Osteoblast (primary cell): ENCODE results near the gene STX3. TPM values are rescaled to one million over a fixed set of nuclear protein-coding genes. Genes with fewer than 3 reads are reported as not detected.

ENCODE experiments used
- DNase-seq: peaks from one replicate; pipeline ENCODE4 v3.0.0; 2011; ENCODE audit warnings: low spot score, mixed read lengths; ENCODE audit not compliant: insufficient read length; ENCODE audit errors: missing footprints
- H2AFZ ChIP-seq: 2 replicates; pipeline ENCODE4 v1.6.0; 2011; ENCODE audit warnings: mild to moderate bottlenecking, low read length
- H3K27ac ChIP-seq: 2 replicates; pipeline ENCODE4 v1.5.1; 2011; ENCODE audit warnings: mild to moderate bottlenecking, low read depth, low read length, moderate library complexity
- H3K27me3 ChIP-seq: 2 replicates; pipeline ENCODE4 v1.6.0; 2012; ENCODE audit warnings: mild to moderate bottlenecking, control low read depth, inconsistent platforms, low read length, moderate library complexity; ENCODE audit not compliant: insufficient read depth
- H3K36me3 ChIP-seq: 2 replicates; pipeline ENCODE4 v1.5.1; 2011; ENCODE audit warnings: mild to moderate bottlenecking, low read length, control low read depth, moderate library complexity; ENCODE audit not compliant: insufficient read depth
- H3K4me1 ChIP-seq: 2 replicates; pipeline ENCODE4 v1.5.1; 2011; ENCODE audit warnings: mild to moderate bottlenecking, low read length, control low read depth, moderate library complexity; ENCODE audit not compliant: insufficient read depth
- H3K4me2 ChIP-seq: 2 replicates; pipeline ENCODE4 v1.6.0; 2011; ENCODE audit warnings: mild to moderate bottlenecking, low read length; ENCODE audit not compliant: insufficient read depth
- H3K4me3 ChIP-seq: fragments of 200-600 bp; sonication (generic); 3 replicates; pipeline ENCODE4 v1.5.1; 2012; ENCODE audit warnings: mild to moderate bottlenecking, low read length, inconsistent platforms; ENCODE audit not compliant: insufficient read depth
- H3K79me2 ChIP-seq: 2 replicates; pipeline ENCODE4 v1.6.0; 2012; ENCODE audit warnings: mild to moderate bottlenecking, low read length, control low read depth, inconsistent platforms; ENCODE audit not compliant: insufficient read depth
- H3K9me3 ChIP-seq: 2 replicates; pipeline ENCODE4 v1.5.1; 2011; ENCODE audit warnings: low read depth, low read length, control low read depth
- H4K20me1 ChIP-seq: 2 replicates; pipeline ENCODE4 v1.6.0; 2012; ENCODE audit warnings: mild to moderate bottlenecking, low read length, control low read depth; ENCODE audit not compliant: insufficient read depth
- total RNA-seq: library from RNA; depleted of rRNA; stranded (reverse); fragments of >200 nt; gene quantifications from 2 replicates; pipeline ENCODE4 v1.2.3, GENCODE V29; 2012
- TF ChIP-seq, protein P1 (sequence below): IDR thresholded peaks from 2 replicates; pipeline ENCODE4 v1.5.1; 2011; ENCODE audit warnings: mild to moderate bottlenecking, low read depth, low read length, moderate library complexity; ENCODE audit errors: extremely low read depth

STX3 gene
- total RNA-seq, 1 donor = 51.4 TPM

DNA sequence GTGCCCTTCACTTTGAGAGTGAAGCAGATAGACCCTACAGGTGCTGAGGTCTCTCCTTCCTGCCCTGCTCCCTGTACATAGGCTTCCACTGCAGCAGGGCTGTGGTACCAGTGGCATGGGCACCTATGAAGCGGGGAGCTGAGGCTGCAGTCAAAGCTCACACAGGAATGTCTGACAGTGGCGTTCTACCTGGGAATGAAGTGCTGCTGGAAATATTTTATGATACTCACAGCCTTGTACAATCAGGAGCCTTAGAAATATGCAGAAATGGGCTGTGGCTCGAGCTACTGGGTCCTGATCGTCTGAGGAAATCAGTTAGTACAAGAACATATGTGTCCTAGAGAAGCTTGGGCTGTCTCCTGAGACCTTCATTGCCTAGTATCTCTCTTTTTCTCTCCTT, 30.6 kb downstream of the STX3 start:
- H3K27me3 ChIP-seq = no peaks in the 10 kb centered on the region
- H3K79me2 ChIP-seq = peaks cover 41% of the 10 kb centered on the region
- no peak for DNase-seq
- H3K4me2 ChIP-seq = no peak overlapping the region
- peaks cover 21% of the 10 kb centered on the region for H3K4me1 ChIP-seq
- no peak overlapping the region for H3K27ac ChIP-seq
- H3K36me3 ChIP-seq = peaks cover 8% of the 10 kb centered on the region
- no peak overlapping the region for H3K4me3 ChIP-seq
- H4K20me1 ChIP-seq = no peaks in the 10 kb centered on the region
- TF ChIP-seq, protein P1, sequence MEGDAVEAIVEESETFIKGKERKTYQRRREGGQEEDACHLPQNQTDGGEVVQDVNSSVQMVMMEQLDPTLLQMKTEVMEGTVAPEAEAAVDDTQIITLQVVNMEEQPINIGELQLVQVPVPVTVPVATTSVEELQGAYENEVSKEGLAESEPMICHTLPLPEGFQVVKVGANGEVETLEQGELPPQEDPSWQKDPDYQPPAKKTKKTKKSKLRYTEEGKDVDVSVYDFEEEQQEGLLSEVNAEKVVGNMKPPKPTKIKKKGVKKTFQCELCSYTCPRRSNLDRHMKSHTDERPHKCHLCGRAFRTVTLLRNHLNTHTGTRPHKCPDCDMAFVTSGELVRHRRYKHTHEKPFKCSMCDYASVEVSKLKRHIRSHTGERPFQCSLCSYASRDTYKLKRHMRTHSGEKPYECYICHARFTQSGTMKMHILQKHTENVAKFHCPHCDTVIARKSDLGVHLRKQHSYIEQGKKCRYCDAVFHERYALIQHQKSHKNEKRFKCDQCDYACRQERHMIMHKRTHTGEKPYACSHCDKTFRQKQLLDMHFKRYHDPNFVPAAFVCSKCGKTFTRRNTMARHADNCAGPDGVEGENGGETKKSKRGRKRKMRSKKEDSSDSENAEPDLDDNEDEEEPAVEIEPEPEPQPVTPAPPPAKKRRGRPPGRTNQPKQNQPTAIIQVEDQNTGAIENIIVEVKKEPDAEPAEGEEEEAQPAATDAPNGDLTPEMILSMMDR = no peak
- H2AFZ ChIP-seq = no peak overlapping the region
- H3K9me3 ChIP-seq = no peaks in the 10 kb centered on the region

DNA sequence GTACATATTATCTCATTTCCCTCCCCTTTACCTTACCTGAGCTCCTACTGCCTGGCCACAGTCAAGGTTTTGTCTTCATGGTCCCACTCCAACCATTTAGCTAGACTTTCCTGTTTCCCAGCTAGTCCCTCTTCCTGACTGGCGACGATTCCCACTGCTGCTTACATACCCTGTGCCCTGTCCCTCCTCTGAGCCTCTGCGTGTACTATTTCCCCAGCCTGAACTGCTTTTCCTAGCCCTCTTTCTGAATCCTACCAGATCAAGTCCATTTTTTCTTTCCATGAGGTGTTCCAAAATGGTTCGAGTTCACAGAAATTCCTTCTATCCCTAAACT, 32.0 kb downstream of the STX3 start:
- Histone ChIP-seq H3K36me3 (peaks cover 8% of the 10 kb centered on the region), H3K9me3 (no peaks in the 10 kb centered on the region), H3K27ac (peak overlapping the region; percentile 76), H3K4me2 (peak overlapping the region; percentile 73), H3K4me1 (peaks cover 21% of the 10 kb centered on the region), H3K79me2 (peaks cover 36% of the 10 kb centered on the region), H3K27me3 (no peaks in the 10 kb centered on the region), H2AFZ (peak overlapping the region; percentile 10), H3K4me3 (peak overlapping the region; percentile 15), H4K20me1 (no peaks in the 10 kb centered on the region)
- TF ChIP-seq, protein P1 = no peak
- DNase-seq = peak; percentile 86

DNA sequence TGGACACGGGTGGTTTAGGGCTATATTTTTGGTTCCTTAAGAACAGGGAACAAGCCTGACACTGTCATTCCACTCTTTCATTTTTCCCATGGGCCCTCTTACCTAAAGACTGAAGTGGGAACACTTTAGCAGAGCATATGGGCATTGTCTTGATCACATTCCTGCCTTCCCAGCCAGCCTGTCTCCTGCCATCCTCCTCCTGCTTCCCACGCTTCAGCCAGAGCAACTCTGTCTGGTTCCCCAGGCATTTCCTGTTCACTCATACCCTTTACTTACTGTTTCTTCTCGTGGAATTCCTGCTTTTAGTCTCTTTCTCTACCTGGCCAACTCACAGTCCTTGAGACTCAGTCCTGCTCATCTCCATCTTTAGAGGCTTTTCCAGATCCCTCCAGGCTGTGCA, 32.6 kb downstream of the STX3 start:
- Histone ChIP-seq H3K4me3 (peak overlapping the region; percentile 33), H3K9me3 (no peaks in the 10 kb centered on the region), H3K27ac (peak overlapping the region; percentile 76), H3K79me2 (peaks cover 33% of the 10 kb centered on the region), H2AFZ (peak overlapping the region; percentile 14), H3K4me1 (peaks cover 21% of the 10 kb centered on the region), H3K4me2 (peak overlapping the region; percentile 73), H3K27me3 (no peaks in the 10 kb centered on the region), H4K20me1 (no peaks in the 10 kb centered on the region), H3K36me3 (peaks cover 8% of the 10 kb centered on the region)
- TF ChIP-seq, protein P1 = no peak
- peak; percentile 87 for DNase-seq

- H3K4me2 ChIP-seq = no peak overlapping the region
- no peak overlapping the region for H2AFZ ChIP-seq
- no peaks in the 10 kb centered on the region for H3K9me3 ChIP-seq
- peaks cover 8% of the 10 kb centered on the region for H3K36me3 ChIP-seq
- TF ChIP-seq, protein P1 = no peak
- no peak overlapping the region for H3K27ac ChIP-seq
- H3K4me3 ChIP-seq = no peak overlapping the region
- H3K27me3 ChIP-seq = no peaks in the 10 kb centered on the region
- no peaks in the 10 kb centered on the region for H4K20me1 ChIP-seq
- H3K4me1 ChIP-seq = peaks cover 18% of the 10 kb centered on the region
- no peak for DNase-seq
- H3K79me2 ChIP-seq = peaks cover 4% of the 10 kb centered on the region
Observed at GRCh38 chr11:59791639-59792038, 36.5 kb downstream of the STX3 start.
